Activated naive CD4-positive, alpha-beta T cell treated with anti-CD3 and anti-CD28 coated beads for 36 hours (primary cell): ENCODE data around the gene HBG2. TPM values are rescaled to one million over a fixed set of nuclear protein-coding genes. Genes with fewer than 3 reads are reported as not detected.

Experiments used
- CTCF ChIA-PET: fragments of 350-600 bp; sonication (Branson Sonifier 250); formaldehyde crosslinking; loops from one replicate; lab custom pipeline; 2021; ENCODE audit warnings: antibody characterized with exemption; lab: Charles Lee
- DNase-seq: peaks from one replicate; pipeline ENCODE4 v3.0.0-alpha.2; 2020
- H3K27ac Mint-ChIP-seq: one replicate; pipeline ENCODE4 v1.8.0; 2021; ENCODE audit warnings: mild to moderate bottlenecking, mixed read lengths
- H3K27me3 Mint-ChIP-seq: one replicate; pipeline ENCODE4 v1.8.0; 2021; ENCODE audit warnings: low read depth, mixed read lengths
- H3K36me3 Mint-ChIP-seq: one replicate; pipeline ENCODE4 v1.8.0; 2021; ENCODE audit warnings: low read depth, mixed read lengths
- H3K4me1 Mint-ChIP-seq: one replicate; pipeline ENCODE4 v1.8.0; 2021; ENCODE audit warnings: low read depth, mixed read lengths
- H3K4me3 Mint-ChIP-seq: one replicate; pipeline ENCODE4 v1.8.0; 2021; ENCODE audit warnings: mild to moderate bottlenecking, moderate library complexity, mixed read lengths
- H3K9me3 Mint-ChIP-seq: one replicate; pipeline ENCODE4 v1.8.0; 2021; ENCODE audit warnings: mixed read lengths
- intact Hi-C: fragments of 100-400 bp; cut with micrococcal nuclease; formaldehyde crosslinking; loops from one replicate; pipeline ENCODE4 v1.15.1; 2023
- total RNA-seq, 2 experiments: library from RNA; stranded (reverse); gene quantifications; one replicate each; pipeline ENCODE4 v1.2.3, GENCODE V29; 2021

The HBG2 gene
- total RNA-seq, 2 experiments from 2014 or later = not detected

DNA sequence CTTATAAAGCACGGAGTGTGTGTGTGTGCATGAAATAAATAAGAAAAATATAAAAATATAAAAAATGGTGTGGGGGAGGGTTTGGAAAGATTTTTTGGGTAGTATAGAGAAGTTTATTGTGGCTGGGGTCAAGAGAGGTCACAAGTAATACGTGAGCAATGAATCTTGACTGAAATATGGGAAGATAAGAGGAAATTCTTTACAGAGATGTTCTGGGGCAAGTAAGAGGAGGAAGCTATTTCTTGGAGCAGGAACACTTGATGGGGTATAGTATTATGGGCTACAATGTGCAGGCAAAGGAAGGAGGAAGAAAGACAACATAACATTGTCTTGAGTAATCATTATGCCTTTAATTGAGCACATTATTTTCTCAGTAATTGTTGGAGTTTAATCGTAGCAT lies 22.4 kb downstream of the HBG2 start:
- H3K36me3 Mint-ChIP-seq = no peaks in the 10 kb centered on the region
- H3K4me3 Mint-ChIP-seq = no peak overlapping the region
- H3K4me1 Mint-ChIP-seq = no peaks in the 10 kb centered on the region
- DNase-seq = no peak
- no peaks in the 10 kb centered on the region for H3K9me3 Mint-ChIP-seq
- CTCF ChIA-PET = no interaction called here
- intact Hi-C loops = no loop called here
- peaks cover 4% of the 10 kb centered on the region for H3K27me3 Mint-ChIP-seq
- no peak overlapping the region for H3K27ac Mint-ChIP-seq

DNA sequence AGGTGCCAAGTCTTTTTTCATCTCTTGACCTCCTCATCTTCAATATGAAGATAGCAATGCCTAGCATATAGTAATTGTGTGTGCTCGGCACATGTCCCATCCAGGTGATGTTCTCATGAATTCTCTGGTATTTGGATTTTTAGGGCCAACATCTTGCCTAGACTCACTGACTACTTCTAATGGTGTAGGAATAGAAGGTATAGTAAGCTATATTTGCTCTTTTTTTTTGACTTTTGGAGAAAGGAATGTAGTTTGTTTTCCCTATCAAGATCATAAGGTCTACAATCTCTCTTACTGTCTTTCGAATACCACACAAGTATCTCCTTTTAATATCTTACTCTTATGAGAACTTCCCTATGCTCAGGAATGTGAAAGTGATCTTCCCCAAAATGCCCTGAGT lies 23.5 kb downstream of the HBG2 start:
- intact Hi-C loops = no loop called here
- Mint-ChIP-seq H3K36me3 (no peaks in the 10 kb centered on the region), H3K9me3 (no peaks in the 10 kb centered on the region), H3K4me3 (no peak overlapping the region), H3K27ac (no peak overlapping the region), H3K4me1 (no peaks in the 10 kb centered on the region), H3K27me3 (peaks cover 4% of the 10 kb centered on the region)
- DNase-seq = no peak
- CTCF ChIA-PET = no interaction called here

DNA sequence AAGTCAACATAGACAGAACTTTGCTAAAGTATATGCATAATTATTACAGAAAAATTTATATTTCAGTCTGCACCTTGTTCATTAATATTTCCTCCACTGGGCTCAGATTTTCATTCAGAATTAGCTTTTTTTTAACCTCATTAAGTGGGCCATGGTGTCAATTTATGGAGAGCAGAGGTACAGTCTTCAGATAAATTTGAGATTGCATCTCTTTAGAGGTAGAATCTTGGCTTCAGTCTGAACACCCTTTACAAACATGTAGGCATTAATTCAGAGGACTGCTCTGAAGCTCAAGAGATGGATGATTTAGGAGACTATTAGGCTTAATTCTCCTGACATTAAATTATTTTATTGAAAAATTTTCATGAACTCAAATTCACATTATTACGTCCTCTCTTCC lies 24.3 kb downstream of the HBG2 start:
- H3K4me3 Mint-ChIP-seq = no peak overlapping the region
- no peak for DNase-seq
- intact Hi-C loops = no loop called here
- H3K36me3 Mint-ChIP-seq = no peaks in the 10 kb centered on the region
- H3K27me3 Mint-ChIP-seq = peaks cover 2% of the 10 kb centered on the region
- no peaks in the 10 kb centered on the region for H3K9me3 Mint-ChIP-seq
- CTCF ChIA-PET = no interaction called here
- no peak overlapping the region for H3K27ac Mint-ChIP-seq
- H3K4me1 Mint-ChIP-seq = no peaks in the 10 kb centered on the region

DNA sequence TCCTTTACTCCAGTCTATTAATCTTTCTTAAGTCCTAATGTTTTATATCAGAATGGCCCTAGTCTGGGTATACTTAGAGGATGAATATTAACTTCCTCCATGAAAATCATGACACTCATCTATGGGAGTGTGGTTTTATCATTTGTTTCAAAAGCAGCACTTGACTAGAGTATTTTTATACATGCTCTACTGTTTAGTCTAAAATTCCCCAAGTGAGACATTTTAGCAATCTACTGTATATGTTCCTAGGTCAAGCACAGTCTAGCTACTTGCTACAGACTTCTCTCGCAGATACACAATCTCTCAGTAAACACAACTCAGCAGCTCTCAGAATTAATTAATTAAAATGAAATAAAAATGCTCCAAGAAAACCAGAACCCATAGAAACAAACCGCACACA lies 24.8 kb downstream of the HBG2 start:
- Mint-ChIP-seq H3K27me3 (no peaks in the 10 kb centered on the region), H3K36me3 (no peaks in the 10 kb centered on the region), H3K4me3 (no peak overlapping the region), H3K27ac (no peak overlapping the region), H3K4me1 (no peaks in the 10 kb centered on the region), H3K9me3 (no peaks in the 10 kb centered on the region)
- CTCF ChIA-PET = no interaction called here
- no peak for DNase-seq
- intact Hi-C loops = no loop called here

DNA sequence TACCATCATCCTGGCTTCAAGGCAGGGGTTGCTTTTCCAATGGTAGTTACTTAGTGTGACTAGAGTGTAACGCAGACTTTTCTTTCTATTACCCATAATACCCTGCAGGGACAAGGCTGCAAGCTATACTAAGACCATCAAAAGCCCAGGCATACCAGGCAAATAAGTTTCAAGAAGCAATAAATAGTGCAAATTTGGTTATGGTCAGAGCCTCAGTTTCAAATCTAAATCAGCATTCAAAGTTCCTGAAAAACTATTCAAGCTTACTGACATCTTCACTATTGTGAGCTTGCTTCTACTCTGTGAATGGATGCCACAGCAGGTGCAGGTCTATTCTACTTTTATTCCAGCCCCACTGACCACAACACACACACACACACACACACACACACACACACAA lies 25.2 kb downstream of the HBG2 start:
- CTCF ChIA-PET = no interaction called here
- no peak overlapping the region for H3K4me3 Mint-ChIP-seq
- no peak overlapping the region for H3K27ac Mint-ChIP-seq
- no peaks in the 10 kb centered on the region for H3K4me1 Mint-ChIP-seq
- DNase-seq = no peak
- no peaks in the 10 kb centered on the region for H3K27me3 Mint-ChIP-seq
- intact Hi-C loops = no loop called here
- no peaks in the 10 kb centered on the region for H3K36me3 Mint-ChIP-seq
- no peaks in the 10 kb centered on the region for H3K9me3 Mint-ChIP-seq

DNA sequence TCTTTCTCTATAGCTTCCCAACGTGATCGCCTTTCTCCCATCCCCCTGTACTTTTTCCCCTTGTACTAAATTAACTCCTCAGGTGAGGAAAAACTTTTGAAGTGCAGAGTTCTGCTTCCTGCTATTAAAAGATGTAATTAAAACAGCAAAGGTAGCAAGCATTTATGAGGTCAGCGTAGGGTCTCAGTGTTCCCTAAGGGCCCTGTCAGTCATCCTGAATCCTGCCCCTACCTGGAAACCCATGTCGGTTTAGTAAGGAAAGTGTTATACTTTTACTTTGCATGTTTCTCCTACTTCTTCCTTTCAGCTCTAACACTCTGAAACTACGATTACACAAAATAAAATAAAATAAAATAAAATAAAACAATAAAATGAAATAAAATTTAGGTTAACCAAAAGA lies 26.5 kb downstream of the HBG2 start:
- CTCF ChIA-PET = no interaction called here
- intact Hi-C loops = no loop called here
- H3K9me3 Mint-ChIP-seq = no peaks in the 10 kb centered on the region
- H3K36me3 Mint-ChIP-seq = no peaks in the 10 kb centered on the region
- H3K27me3 Mint-ChIP-seq = no peaks in the 10 kb centered on the region
- H3K4me1 Mint-ChIP-seq = no peaks in the 10 kb centered on the region
- H3K4me3 Mint-ChIP-seq = no peak overlapping the region
- no peak for DNase-seq
- no peak overlapping the region for H3K27ac Mint-ChIP-seq

DNA sequence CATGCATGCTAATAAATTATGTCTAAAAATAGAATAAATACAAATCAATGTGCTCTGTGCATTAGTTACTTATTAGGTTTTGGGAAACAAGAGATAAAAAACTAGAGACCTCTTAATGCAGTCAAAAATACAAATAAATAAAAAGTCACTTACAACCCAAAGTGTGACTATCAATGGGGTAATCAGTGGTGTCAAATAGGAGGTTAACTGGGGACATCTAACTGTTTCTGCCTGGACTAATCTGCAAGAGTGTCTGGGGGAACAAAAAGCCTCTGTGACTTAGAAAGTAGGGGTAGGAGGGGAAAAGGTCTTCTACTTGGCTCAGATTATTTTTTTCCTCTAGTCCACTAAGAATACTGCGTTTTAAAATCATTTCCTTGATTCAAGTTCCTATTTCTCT lies 26.9 kb downstream of the HBG2 start:
- Mint-ChIP-seq H3K4me1 (no peaks in the 10 kb centered on the region), H3K27me3 (no peaks in the 10 kb centered on the region), H3K4me3 (no peak overlapping the region), H3K27ac (no peak overlapping the region), H3K36me3 (no peaks in the 10 kb centered on the region), H3K9me3 (no peaks in the 10 kb centered on the region)
- CTCF ChIA-PET = no interaction called here
- intact Hi-C loops = no loop called here
- DNase-seq = no peak

DNA sequence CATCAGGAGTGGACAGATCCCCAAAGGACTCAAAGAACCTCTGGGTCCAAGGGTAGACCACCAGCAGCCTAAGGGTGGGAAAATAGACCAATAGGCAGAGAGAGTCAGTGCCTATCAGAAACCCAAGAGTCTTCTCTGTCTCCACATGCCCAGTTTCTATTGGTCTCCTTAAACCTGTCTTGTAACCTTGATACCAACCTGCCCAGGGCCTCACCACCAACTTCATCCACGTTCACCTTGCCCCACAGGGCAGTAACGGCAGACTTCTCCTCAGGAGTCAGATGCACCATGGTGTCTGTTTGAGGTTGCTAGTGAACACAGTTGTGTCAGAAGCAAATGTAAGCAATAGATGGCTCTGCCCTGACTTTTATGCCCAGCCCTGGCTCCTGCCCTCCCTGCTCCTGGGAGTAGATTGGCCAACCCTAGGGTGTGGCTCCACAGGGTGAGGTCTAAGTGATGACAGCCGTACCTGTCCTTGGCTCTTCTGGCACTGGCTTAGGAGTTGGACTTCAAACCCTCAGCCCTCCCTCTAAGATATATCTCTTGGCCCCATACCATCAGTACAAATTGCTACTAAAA lies 27.8 kb downstream of the HBG2 start, which contains the start of gene HBB:
Gene HBB, minus strand, starts transcription at position 340 of the 579 bp plus-strand sequence. Its CDS starts 50 bp downstream, at position 290.
- no peaks in the 10 kb centered on the region for H3K9me3 Mint-ChIP-seq
- H3K4me3 Mint-ChIP-seq = no peak within 1 kb of the TSS
- H3K27me3 Mint-ChIP-seq = no peaks in the 10 kb centered on the region
- DNase-seq = no peak
- intact Hi-C loops = no loop called here
- H3K4me1 Mint-ChIP-seq = no peaks in the 10 kb centered on the region
- no peaks in the 10 kb centered on the region for H3K36me3 Mint-ChIP-seq
- CTCF ChIA-PET = no interaction called here
- no peak within 1 kb of the TSS for H3K27ac Mint-ChIP-seq

DNA sequence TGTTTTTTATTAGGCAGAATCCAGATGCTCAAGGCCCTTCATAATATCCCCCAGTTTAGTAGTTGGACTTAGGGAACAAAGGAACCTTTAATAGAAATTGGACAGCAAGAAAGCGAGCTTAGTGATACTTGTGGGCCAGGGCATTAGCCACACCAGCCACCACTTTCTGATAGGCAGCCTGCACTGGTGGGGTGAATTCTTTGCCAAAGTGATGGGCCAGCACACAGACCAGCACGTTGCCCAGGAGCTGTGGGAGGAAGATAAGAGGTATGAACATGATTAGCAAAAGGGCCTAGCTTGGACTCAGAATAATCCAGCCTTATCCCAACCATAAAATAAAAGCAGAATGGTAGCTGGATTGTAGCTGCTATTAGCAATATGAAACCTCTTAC lies 29.1 kb downstream of the HBG2 start:
- no peaks in the 10 kb centered on the region for H3K27me3 Mint-ChIP-seq
- no peak overlapping the region for H3K27ac Mint-ChIP-seq
- CTCF ChIA-PET = no interaction called here
- no peaks in the 10 kb centered on the region for H3K4me1 Mint-ChIP-seq
- intact Hi-C loops = no loop called here
- no peaks in the 10 kb centered on the region for H3K9me3 Mint-ChIP-seq
- no peak overlapping the region for H3K4me3 Mint-ChIP-seq
- DNase-seq = no peak
- no peaks in the 10 kb centered on the region for H3K36me3 Mint-ChIP-seq

DNA sequence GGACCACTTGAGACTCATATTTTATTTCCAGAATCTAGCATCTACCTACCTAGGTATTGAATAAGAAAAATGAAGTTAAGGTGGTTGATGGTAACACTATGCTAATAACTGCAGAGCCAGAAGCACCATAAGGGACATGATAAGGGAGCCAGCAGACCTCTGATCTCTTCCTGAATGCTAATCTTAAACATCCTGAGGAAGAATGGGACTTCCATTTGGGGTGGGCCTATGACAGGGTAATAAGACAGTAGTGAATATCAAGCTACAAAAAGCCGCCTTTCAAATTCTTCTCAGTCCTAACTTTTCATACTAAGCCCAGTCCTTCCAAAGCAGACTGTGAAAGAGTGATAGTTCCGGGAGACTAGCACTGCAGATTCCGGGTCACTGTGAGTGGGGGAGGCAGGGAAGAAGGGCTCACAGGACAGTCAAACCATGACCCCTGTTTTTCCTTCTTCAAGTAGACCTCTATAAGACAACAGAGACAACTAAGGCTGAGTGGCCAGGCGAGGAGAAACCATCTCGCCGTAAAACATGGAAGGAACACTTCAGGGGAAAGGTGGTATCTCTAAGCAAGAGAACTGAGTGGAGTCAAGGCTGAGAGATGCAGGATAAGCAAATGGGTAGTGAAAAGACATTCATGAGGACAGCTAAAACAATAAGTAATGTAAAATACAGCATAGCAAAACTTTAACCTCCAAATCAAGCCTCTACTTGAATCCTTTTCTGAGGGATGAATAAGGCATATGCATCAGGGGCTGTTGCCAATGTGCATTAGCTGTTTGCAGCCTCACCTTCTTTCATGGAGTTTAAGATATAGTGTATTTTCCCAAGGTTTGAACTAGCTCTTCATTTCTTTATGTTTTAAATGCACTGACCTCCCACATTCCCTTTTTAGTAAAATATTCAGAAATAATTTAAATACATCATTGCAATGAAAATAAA lies 29.8 kb downstream of the HBG2 start:
- H3K9me3 Mint-ChIP-seq = no peaks in the 10 kb centered on the region
- no peaks in the 10 kb centered on the region for H3K36me3 Mint-ChIP-seq
- CTCF ChIA-PET = no interaction called here
- H3K27me3 Mint-ChIP-seq = no peaks in the 10 kb centered on the region
- DNase-seq = no peak
- intact Hi-C loops = no loop called here
- H3K27ac Mint-ChIP-seq = no peak overlapping the region
- no peak overlapping the region for H3K4me3 Mint-ChIP-seq
- H3K4me1 Mint-ChIP-seq = no peaks in the 10 kb centered on the region

DNA sequence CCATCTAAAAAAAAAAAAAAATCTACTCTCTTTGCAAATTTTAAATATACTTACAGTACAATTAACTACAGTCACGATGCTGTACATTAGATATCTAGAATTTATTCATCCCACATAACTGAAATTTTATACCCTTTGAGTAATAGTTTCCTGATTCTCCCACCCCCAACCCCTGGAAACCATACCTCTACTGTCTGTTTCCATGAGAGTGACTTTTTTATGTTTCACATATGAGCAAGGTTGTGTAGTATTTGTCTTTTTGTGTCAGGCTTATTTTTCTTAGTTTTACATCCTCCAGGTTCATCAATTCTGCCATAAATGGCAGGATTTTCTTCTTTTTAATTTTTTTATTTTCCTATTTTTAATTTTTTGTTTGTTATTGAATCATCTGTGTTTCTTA lies 30.9 kb downstream of the HBG2 start:
- no peaks in the 10 kb centered on the region for H3K27me3 Mint-ChIP-seq

DNA sequence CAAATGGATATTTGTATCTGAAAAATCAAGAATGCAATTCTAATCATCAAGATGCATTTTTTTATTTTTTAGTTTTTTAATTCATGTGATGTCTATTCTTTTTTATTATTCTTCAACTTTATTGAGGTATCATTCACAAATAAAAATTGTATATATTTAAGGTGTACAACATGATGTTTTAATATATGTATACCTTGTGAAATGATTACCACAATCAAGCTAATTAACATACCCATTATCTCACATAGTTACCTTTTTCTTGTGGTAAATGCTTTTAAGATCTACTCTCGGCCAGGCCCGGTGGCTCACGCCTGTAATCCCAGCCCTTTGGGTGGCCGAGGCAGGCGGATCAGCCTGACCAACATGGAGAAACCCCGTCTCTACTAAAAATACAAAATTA lies 31.4 kb downstream of the HBG2 start:
- intact Hi-C loops = no loop called here
- Mint-ChIP-seq H3K36me3 (no peaks in the 10 kb centered on the region), H3K9me3 (no peaks in the 10 kb centered on the region), H3K4me1 (no peaks in the 10 kb centered on the region), H3K27ac (no peak overlapping the region), H3K27me3 (no peaks in the 10 kb centered on the region), H3K4me3 (no peak overlapping the region)
- CTCF ChIA-PET = no interaction called here
- no peak for DNase-seq

More for the DNA sequence above, 30.9 kb downstream of the HBG2 start:
- CTCF ChIA-PET = no interaction called here
- intact Hi-C loops = no loop called here
- no peaks in the 10 kb centered on the region for H3K4me1 Mint-ChIP-seq
- H3K36me3 Mint-ChIP-seq = no peaks in the 10 kb centered on the region
- no peak overlapping the region for H3K4me3 Mint-ChIP-seq
- DNase-seq = no peak
- H3K9me3 Mint-ChIP-seq = no peaks in the 10 kb centered on the region
- H3K27ac Mint-ChIP-seq = no peak overlapping the region

DNA sequence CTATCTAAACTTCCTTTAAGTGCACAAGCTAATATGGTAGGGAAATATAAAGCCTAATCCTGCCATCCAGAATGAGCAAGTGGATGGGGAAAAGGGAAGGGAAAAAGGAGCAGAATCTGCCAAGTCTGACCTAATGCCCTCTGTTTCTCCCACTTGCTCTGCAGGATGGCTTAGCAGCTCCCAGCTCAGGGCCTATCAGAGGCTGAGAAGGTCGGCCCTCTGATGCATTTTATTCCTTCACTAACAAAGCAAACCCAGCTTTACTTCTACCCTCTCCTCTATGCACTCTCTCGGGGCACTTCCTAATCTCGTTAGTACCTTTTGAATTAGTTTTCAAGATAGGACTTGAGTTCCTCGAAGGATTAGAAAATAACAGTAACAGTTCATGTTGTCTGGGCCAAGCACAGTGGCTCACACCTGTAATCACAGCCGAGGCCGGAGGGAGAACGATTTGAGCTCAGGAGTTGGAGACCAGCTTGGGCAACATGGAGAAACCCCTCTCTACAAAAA lies 44.1 kb downstream of the HBG2 start:
- DNase-seq = no peak
- intact Hi-C loops = no loop called here
- H3K4me3 Mint-ChIP-seq = no peak overlapping the region
- no peaks in the 10 kb centered on the region for H3K4me1 Mint-ChIP-seq
- H3K27ac Mint-ChIP-seq = no peak overlapping the region
- H3K9me3 Mint-ChIP-seq = no peaks in the 10 kb centered on the region
- no peaks in the 10 kb centered on the region for H3K36me3 Mint-ChIP-seq
- CTCF ChIA-PET = no interaction called here
- H3K27me3 Mint-ChIP-seq = no peaks in the 10 kb centered on the region
